ENCODE data around the gene VPS45. TPM values are rescaled to one million over a fixed set of nuclear protein-coding genes. Genes with fewer than 3 reads are reported as not detected.

The VPS45 gene
- total and polyA plus RNA-seq, 9 donors, result 16.8 to 45.8 (median 32.7) TPM

GRCh38 chr1:150192012-150192411 lies 124.4 kb downstream of the VPS45 start:
- no peaks in the 10 kb centered on the region for H3K9me3 ChIP-seq
- no peak overlapping the region for H3K27ac ChIP-seq
- TF ChIP-seq EP300 (IDR thresholded peaks at IDR 0.05), result no peak
- no peak for TF ChIP-seq CTCF (IDR thresholded peaks at IDR 0.05)
- TF ChIP-seq POLR2A (IDR thresholded peaks at IDR 0.05), result no peak
- H3K36me3 ChIP-seq, result no peaks in the 10 kb centered on the region
- H3K27me3 ChIP-seq, result no peaks in the 10 kb centered on the region
- H3K4me1 ChIP-seq (ENCODE audit: insufficient read depth), result no peaks in the 10 kb centered on the region
- no peak for DNase-seq
- 32 to 54% (median 50%) methylated on average over 2 of the region's 2 CpGs for WGBS, 3 donors
- no peak overlapping the region for H3K4me3 ChIP-seq
- intact Hi-C loops (cut with DNase I), result no loop called here

- Histone ChIP-seq H3K36me3 (no peaks in the 10 kb centered on the region), H3K9me3 (no peaks in the 10 kb centered on the region), H3K27ac (no peak overlapping the region), H3K4me3 (no peak overlapping the region), H3K27me3 (no peaks in the 10 kb centered on the region), H3K4me1 (ENCODE audit: insufficient read depth) (no peaks in the 10 kb centered on the region)
- DNase-seq, result no peak
- TF ChIP-seq POLR2A (IDR thresholded peaks at IDR 0.05), result no peak
- TF ChIP-seq CTCF (IDR thresholded peaks at IDR 0.05), result no peak
- no peak for TF ChIP-seq EP300 (IDR thresholded peaks at IDR 0.05)
- WGBS, 3 donors, result 69 to 85% (median 83%) methylated on average over 4 of the region's 4 CpGs
- intact Hi-C loops (cut with DNase I), result no loop called here
These were observed 126.9 kb downstream of the VPS45 start for GRCh38 chr1:150194381-150195031.

Other genes with a start within 250 kb of the VPS45 start
- gene BOLA1, start 168.2 kb upstream of the VPS45 start, total RNA-seq, result 10 to 100 TPM; 11.6 to 36.5 (median 16.1) TPM
- 10 to 100 TPM; 13.6 to 30.1 TPM for gene BOLA1, start 168.2 kb upstream of the VPS45 start, polyA plus RNA-seq
- gene SV2A, start 149.9 kb upstream of the VPS45 start, total RNA-seq, result 1 to 10 TPM; 1.2 to 7.7 (median 3.2) TPM
- gene SV2A, start 149.9 kb upstream of the VPS45 start, polyA plus RNA-seq, result 1 to 10 TPM; 3.2 to 7.9 TPM
- gene SF3B4, start 140.0 kb upstream of the VPS45 start, total RNA-seq, result 10 to 100 TPM in 5 of 7 donors, 1 to 10 TPM in 2; 9.2 to 70.2 (median 57.8) TPM
- gene SF3B4, start 140.0 kb upstream of the VPS45 start, polyA plus RNA-seq, result 10 to 100 TPM; 35.8 to 91.4 TPM
- 10 to 100 TPM; 20.2 to 51.5 (median 34.6) TPM for gene MTMR11, start 130.9 kb upstream of the VPS45 start, total RNA-seq
- 10 to 100 TPM; 19.1 to 33.0 TPM for gene MTMR11, start 130.9 kb upstream of the VPS45 start, polyA plus RNA-seq
- 10 to 100 TPM; 16.5 to 40.1 (median 34.1) TPM for gene OTUD7B, start 57.0 kb upstream of the VPS45 start, total RNA-seq
- gene OTUD7B, start 57.0 kb upstream of the VPS45 start, polyA plus RNA-seq, result 10 to 100 TPM in 1 of 2 donors, 1 to 10 TPM in 1; 9.4 to 17.3 TPM
- 10 to 100 TPM; 40.6 to 68.9 (median 55.6) TPM for gene PLEKHO1, start 82.1 kb downstream of the VPS45 start, total RNA-seq
- gene PLEKHO1, start 82.1 kb downstream of the VPS45 start, polyA plus RNA-seq, result 10 to 100 TPM; 45.4 to 58.3 TPM
- gene ANP32E, start 168.3 kb downstream of the VPS45 start, total RNA-seq, result 10 to 100 TPM; 16.3 to 43.8 (median 33.7) TPM
- gene ANP32E, start 168.3 kb downstream of the VPS45 start, polyA plus RNA-seq, result 10 to 100 TPM; 19.1 to 25.0 TPM
- gene CA14, start 190.0 kb downstream of the VPS45 start, total RNA-seq, result 1 to 10 TPM in 4 of 7 donors, under 1 TPM in 2, not detected in 1; 0.23 to 5.7 (median 1.2) TPM
- gene CA14, start 190.0 kb downstream of the VPS45 start, polyA plus RNA-seq, result under 1 TPM; 0.38 to 0.58 TPM
- gene APH1A, start 201.2 kb downstream of the VPS45 start, total RNA-seq, result 100 to 1,000 TPM in 6 of 7 donors, 10 to 100 TPM in 1; 80.0 to 129 (median 116) TPM
- gene APH1A, start 201.2 kb downstream of the VPS45 start, polyA plus RNA-seq, result 100 to 1,000 TPM; 103 to 151 TPM
- gene C1orf54, start 205.0 kb downstream of the VPS45 start, total RNA-seq, result 10 to 100 TPM in 1 of 7 donors, 1 to 10 TPM in 6; 2.0 to 20.9 (median 4.4) TPM
- 10 to 100 TPM in 1 of 2 donors, 1 to 10 TPM in 1; 8.4 to 34.8 TPM for gene C1orf54, start 205.0 kb downstream of the VPS45 start, polyA plus RNA-seq
- 10 to 100 TPM in 3 of 7 donors, 1 to 10 TPM in 4; 3.6 to 22.5 (median 7.7) TPM for gene CIART, start 214.8 kb downstream of the VPS45 start, total RNA-seq
- 10 to 100 TPM; 10.8 to 12.7 TPM for gene CIART, start 214.8 kb downstream of the VPS45 start, polyA plus RNA-seq
- gene MRPS21, start 226.1 kb downstream of the VPS45 start, total RNA-seq, result 10 to 100 TPM; 42.2 to 74.7 (median 63.1) TPM
- gene MRPS21, start 226.1 kb downstream of the VPS45 start, polyA plus RNA-seq, result 10 to 100 TPM; 80.1 to 85.4 TPM

All from ovary (tissue), 9 donors.